Neural cell (in vitro differentiated cells): ENCODE data around the gene AKAP10. TPM values are rescaled to one million over a fixed set of nuclear protein-coding genes. Genes with fewer than 3 reads are reported as not detected.

Experiments
- H2AFZ ChIP-seq: fragments of 200-600, 300-800 bp; sonication (generic), shearing (Covaris generic); 2 replicates; pipeline ENCODE4 v1.6.0; 2014; ENCODE audit warnings: low read depth, mild to moderate bottlenecking, antibody characterized with exemption, low read length, moderate library complexity
- H3F3A ChIP-seq: fragments of 200-600 bp; shearing (Covaris generic); 2 replicates; pipeline ENCODE4 v1.6.1; 2016; ENCODE audit warnings: mild to moderate bottlenecking, moderate library complexity, mixed read lengths, antibody characterized with exemption, low read length; ENCODE audit not compliant: insufficient read depth, poor library complexity, severe bottlenecking
- H3K27ac ChIP-seq: fragments of 200-600, 300-800 bp; sonication (generic), shearing (Covaris generic); 2 replicates; pipeline ENCODE4 v1.5.1; 2014; ENCODE audit warnings: mild to moderate bottlenecking, low read length, moderate library complexity
- H3K27me3 ChIP-seq: fragments of 300-800, 200-600 bp; sonication (generic), shearing (Covaris generic); 2 replicates; pipeline ENCODE4 v1.6.0; 2014; ENCODE audit warnings: mild to moderate bottlenecking, low read depth, low read length, moderate library complexity; ENCODE audit not compliant: insufficient read depth
- H3K36me3 ChIP-seq: fragments of 300-800, 200-600 bp; sonication (generic), shearing (Covaris generic); 2 replicates; pipeline ENCODE4 v1.5.1; 2014; ENCODE audit warnings: mild to moderate bottlenecking, antibody characterized with exemption, low read length, moderate library complexity; ENCODE audit not compliant: insufficient read depth
- H3K4me2 ChIP-seq: fragments of 300-800, 200-600 bp; sonication (generic), shearing (Covaris generic); 2 replicates; pipeline ENCODE4 v1.6.0; 2014; ENCODE audit warnings: mild to moderate bottlenecking, low read length
- H3K4me3 ChIP-seq: fragments of 300-800, 200-600 bp; sonication (generic), shearing (Covaris generic); 2 replicates; pipeline ENCODE4 v1.5.1; 2014; ENCODE audit warnings: mild to moderate bottlenecking, low read length, moderate library complexity
- H3K79me2 ChIP-seq: fragments of 200-600 bp; shearing (Covaris generic); replicated peaks from 2 replicates; pipeline ENCODE4 v1.6.0; 2014; ENCODE audit warnings: mild to moderate bottlenecking, low read length, moderate library complexity; ENCODE audit not compliant: insufficient read depth
- H3K9ac ChIP-seq: fragments of 300-800, 200-600 bp; sonication (generic), shearing (Covaris generic); 2 replicates; pipeline ENCODE4 v1.6.1; 2016; ENCODE audit warnings: mild to moderate bottlenecking, low read length, mixed read lengths
- H3K9me2 ChIP-seq: fragments of 200-600 bp; shearing (Covaris generic); 2 replicates; pipeline ENCODE4 v1.6.1; 2016; ENCODE audit warnings: mild to moderate bottlenecking, low read length, mixed read lengths; ENCODE audit not compliant: insufficient read depth
- H3K9me3 ChIP-seq: fragments of 200-600, 300-800 bp; sonication (generic), shearing (Covaris generic); 2 replicates; pipeline ENCODE4 v1.6.1; 2016; ENCODE audit warnings: mild to moderate bottlenecking, mixed run types, low read length, moderate library complexity, mixed read lengths
- H4K20me1 ChIP-seq: fragments of 200-600 bp; shearing (Covaris generic); 2 replicates; pipeline ENCODE4 v1.6.1; 2016; ENCODE audit warnings: mild to moderate bottlenecking, mixed run types; ENCODE audit not compliant: insufficient read depth
- EP300 ChIP-seq: fragments of 450-650 bp; conservative IDR thresholded peaks from 2 replicates; pipeline ENCODE4 v1.6.1; 2014; ENCODE audit warnings: antibody characterized with exemption, mild to moderate bottlenecking, moderate library complexity; ENCODE audit not compliant: poor library complexity, severe bottlenecking
- EZH2 ChIP-seq: fragments of 200-600, 300-800 bp; shearing (Covaris generic), sonication (generic); IDR thresholded peaks from 2 replicates; pipeline ENCODE4 v1.6.1; 2014; ENCODE audit warnings: antibody characterized with exemption, low read length, borderline replicate concordance, mild to moderate bottlenecking; ENCODE audit not compliant: insufficient read depth, poor library complexity, severe bottlenecking
- MXI1 ChIP-seq: fragments of 450-650 bp; conservative IDR thresholded peaks from 2 replicates; pipeline ENCODE4 v1.6.1; 2014; ENCODE audit warnings: antibody characterized with exemption, mild to moderate bottlenecking; ENCODE audit not compliant: poor library complexity, severe bottlenecking
- POLR2AphosphoS5 ChIP-seq: IDR thresholded peaks from 2 replicates; pipeline ENCODE4 v1.6.1; 2012
- RAD21 ChIP-seq: fragments of 450-650 bp; conservative IDR thresholded peaks from 2 replicates; pipeline ENCODE4 v1.6.1; 2014; ENCODE audit warnings: antibody characterized with exemption, mild to moderate bottlenecking, moderate library complexity
- SMC3 ChIP-seq: fragments of 450-650 bp; conservative IDR thresholded peaks from 2 replicates; pipeline ENCODE4 v1.6.1; 2014; ENCODE audit warnings: antibody characterized with exemption, mild to moderate bottlenecking, moderate library complexity; ENCODE audit not compliant: poor library complexity
- TAF1 ChIP-seq: IDR thresholded peaks from 2 replicates; pipeline ENCODE4 v1.6.1; 2012; ENCODE audit warnings: low read depth
- polyA plus RNA-seq: library from polyadenylated mRNA; depleted of rRNA; stranded (reverse); fragments of >200 nt; gene quantifications from 2 replicates; pipeline ENCODE4 v1.2.3, GENCODE V29; 2014
- TF ChIP-seq, protein P1 (sequence below): IDR thresholded peaks from 2 replicates; pipeline ENCODE4 v1.6.1; 2012; ENCODE audit warnings: borderline replicate concordance
- TF ChIP-seq, protein P2 (sequence below): fragments of 450-650 bp; IDR thresholded peaks from 2 replicates; pipeline ENCODE4 v1.5.1; 2014; ENCODE audit warnings: antibody characterized with exemption, mild to moderate bottlenecking, moderate library complexity; ENCODE audit not compliant: poor library complexity, severe bottlenecking

Gene AKAP10
- polyA plus RNA-seq, 1 donor from 2014 or later = 27.3 TPM

DNA sequence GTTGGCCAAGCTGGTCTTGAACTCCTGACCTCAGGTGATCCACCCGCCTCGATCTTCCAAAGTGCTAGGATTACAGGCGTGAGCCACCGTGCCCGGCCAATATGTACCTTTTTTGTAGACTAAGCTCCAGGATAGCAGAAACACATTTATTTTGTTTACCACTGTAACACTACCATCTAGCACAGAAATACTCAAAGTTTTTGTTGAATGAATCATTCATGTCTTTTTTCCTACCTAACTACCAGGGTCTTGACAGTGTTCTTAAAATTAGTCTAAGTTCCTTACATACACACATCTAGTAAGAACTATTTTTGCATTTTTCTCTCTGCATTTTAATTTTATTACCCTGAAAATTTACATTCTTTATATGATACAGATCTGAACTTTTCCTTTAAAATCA, 44.4 kb downstream of the AKAP10 start:
- no peak overlapping the region for H3K4me2 ChIP-seq
- no peaks in the 10 kb centered on the region for H3K27me3 ChIP-seq
- H3K79me2 ChIP-seq = no peaks in the 10 kb centered on the region
- H2AFZ ChIP-seq = no peak overlapping the region
- TF ChIP-seq, protein P1, sequence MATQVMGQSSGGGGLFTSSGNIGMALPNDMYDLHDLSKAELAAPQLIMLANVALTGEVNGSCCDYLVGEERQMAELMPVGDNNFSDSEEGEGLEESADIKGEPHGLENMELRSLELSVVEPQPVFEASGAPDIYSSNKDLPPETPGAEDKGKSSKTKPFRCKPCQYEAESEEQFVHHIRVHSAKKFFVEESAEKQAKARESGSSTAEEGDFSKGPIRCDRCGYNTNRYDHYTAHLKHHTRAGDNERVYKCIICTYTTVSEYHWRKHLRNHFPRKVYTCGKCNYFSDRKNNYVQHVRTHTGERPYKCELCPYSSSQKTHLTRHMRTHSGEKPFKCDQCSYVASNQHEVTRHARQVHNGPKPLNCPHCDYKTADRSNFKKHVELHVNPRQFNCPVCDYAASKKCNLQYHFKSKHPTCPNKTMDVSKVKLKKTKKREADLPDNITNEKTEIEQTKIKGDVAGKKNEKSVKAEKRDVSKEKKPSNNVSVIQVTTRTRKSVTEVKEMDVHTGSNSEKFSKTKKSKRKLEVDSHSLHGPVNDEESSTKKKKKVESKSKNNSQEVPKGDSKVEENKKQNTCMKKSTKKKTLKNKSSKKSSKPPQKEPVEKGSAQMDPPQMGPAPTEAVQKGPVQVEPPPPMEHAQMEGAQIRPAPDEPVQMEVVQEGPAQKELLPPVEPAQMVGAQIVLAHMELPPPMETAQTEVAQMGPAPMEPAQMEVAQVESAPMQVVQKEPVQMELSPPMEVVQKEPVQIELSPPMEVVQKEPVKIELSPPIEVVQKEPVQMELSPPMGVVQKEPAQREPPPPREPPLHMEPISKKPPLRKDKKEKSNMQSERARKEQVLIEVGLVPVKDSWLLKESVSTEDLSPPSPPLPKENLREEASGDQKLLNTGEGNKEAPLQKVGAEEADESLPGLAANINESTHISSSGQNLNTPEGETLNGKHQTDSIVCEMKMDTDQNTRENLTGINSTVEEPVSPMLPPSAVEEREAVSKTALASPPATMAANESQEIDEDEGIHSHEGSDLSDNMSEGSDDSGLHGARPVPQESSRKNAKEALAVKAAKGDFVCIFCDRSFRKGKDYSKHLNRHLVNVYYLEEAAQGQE = no peak
- TF ChIP-seq EZH2 = no peak
- TF ChIP-seq MXI1 = no peak
- TF ChIP-seq SMC3 = no peak
- no peak for TF ChIP-seq EP300
- no peak for TF ChIP-seq TAF1
- TF ChIP-seq RAD21 = no peak
- no peak overlapping the region for H3K4me3 ChIP-seq
- no peaks in the 10 kb centered on the region for H3K9me2 ChIP-seq
- H4K20me1 ChIP-seq = no peaks in the 10 kb centered on the region
- H3K9me3 ChIP-seq = no peaks in the 10 kb centered on the region
- H3K9ac ChIP-seq = no peak overlapping the region
- H3K36me3 ChIP-seq = no peaks in the 10 kb centered on the region
- no peak overlapping the region for H3K27ac ChIP-seq
- no peaks in the 10 kb centered on the region for H3F3A ChIP-seq

DNA sequence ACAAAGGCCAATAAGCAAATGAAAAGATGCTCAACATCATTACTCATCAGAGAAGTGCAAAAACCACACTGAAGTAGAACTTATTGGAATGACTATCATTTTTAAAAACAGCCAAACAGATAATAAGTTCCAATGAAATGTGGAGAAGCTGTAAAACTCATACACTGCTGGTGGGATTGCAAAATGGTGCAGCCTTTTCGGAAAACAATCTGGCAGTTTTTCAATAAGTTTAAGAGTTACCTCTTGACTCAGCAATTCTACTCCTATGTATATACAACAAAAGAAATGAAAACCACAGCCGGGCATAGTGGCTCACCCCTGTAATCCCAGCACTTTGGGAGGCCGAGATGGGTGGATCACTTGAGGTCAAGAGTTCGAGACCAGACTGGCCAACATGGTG, 49.3 kb downstream of the AKAP10 start:
- no peaks in the 10 kb centered on the region for H3K79me2 ChIP-seq
- TF ChIP-seq TAF1 (no peak), EZH2 (no peak), RAD21 (no peak), MXI1 (no peak), EP300 (no peak), SMC3 (no peak), POLR2AphosphoS5 (no peak)
- TF ChIP-seq, protein P2, sequence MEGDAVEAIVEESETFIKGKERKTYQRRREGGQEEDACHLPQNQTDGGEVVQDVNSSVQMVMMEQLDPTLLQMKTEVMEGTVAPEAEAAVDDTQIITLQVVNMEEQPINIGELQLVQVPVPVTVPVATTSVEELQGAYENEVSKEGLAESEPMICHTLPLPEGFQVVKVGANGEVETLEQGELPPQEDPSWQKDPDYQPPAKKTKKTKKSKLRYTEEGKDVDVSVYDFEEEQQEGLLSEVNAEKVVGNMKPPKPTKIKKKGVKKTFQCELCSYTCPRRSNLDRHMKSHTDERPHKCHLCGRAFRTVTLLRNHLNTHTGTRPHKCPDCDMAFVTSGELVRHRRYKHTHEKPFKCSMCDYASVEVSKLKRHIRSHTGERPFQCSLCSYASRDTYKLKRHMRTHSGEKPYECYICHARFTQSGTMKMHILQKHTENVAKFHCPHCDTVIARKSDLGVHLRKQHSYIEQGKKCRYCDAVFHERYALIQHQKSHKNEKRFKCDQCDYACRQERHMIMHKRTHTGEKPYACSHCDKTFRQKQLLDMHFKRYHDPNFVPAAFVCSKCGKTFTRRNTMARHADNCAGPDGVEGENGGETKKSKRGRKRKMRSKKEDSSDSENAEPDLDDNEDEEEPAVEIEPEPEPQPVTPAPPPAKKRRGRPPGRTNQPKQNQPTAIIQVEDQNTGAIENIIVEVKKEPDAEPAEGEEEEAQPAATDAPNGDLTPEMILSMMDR = no peak
- TF ChIP-seq, protein P1 = no peak
- H3K36me3 ChIP-seq = no peaks in the 10 kb centered on the region

More for the DNA sequence above, 49.3 kb downstream of the AKAP10 start:
- Histone ChIP-seq H3K4me3 (no peak overlapping the region), H3K9ac (no peak overlapping the region), H3K27ac (no peak overlapping the region), H3K9me2 (no peaks in the 10 kb centered on the region), H3F3A (no peaks in the 10 kb centered on the region), H2AFZ (no peak overlapping the region), H4K20me1 (no peaks in the 10 kb centered on the region), H3K9me3 (no peaks in the 10 kb centered on the region), H3K4me2 (no peak overlapping the region), H3K27me3 (no peaks in the 10 kb centered on the region)
